Stimulated activated CD4-positive, alpha-beta T cell treated with anti-CD3 and anti-CD28 coated beads, TNF-alpha, amount 100 ng/mL, for 1 hour (primary cell): ENCODE measurements around the gene APOB.

Experiments used
- DNase-seq, 3 donors: peaks; one replicate each; pipeline ENCODE4 v3.0.0-alpha.2; 2020; ENCODE audit warnings: low read depth in 3 of 3, low spot score in 1 of 3

Gene APOB

GRCh38 chr2:21043744-21044532 is at the start of gene APOB:
Gene APOB (minus strand): TSS chr2:21044073. CDS start chr2:21043945, 128 bp downstream.
- DNase-seq = no peak

GRCh38 chr2:21092308-21092869 is 48.5 kb upstream of the APOB start:
- DNase-seq = no peak

GRCh38 chr2:21084401-21084800 is 40.5 kb upstream of the APOB start:
- DNase-seq = no peak

GRCh38 chr2:21083482-21083881 is 39.6 kb upstream of the APOB start:
- DNase-seq = no peak

- no peak for DNase-seq
These were observed 34.4 kb upstream of the APOB start for GRCh38 chr2:21078296-21078695.

- no peak for DNase-seq
These were observed 28.8 kb upstream of the APOB start for GRCh38 chr2:21072477-21073242.

- DNase-seq = no peak
These were observed 26.7 kb upstream of the APOB start for GRCh38 chr2:21070341-21071257.

GRCh38 chr2:21069746-21070340 is 26.0 kb upstream of the APOB start:
- no peak for DNase-seq

- no peak for DNase-seq
These were observed 24.1 kb upstream of the APOB start for GRCh38 chr2:21067859-21068537.

GRCh38 chr2:21067125-21067524 is 23.3 kb upstream of the APOB start:
- no peak for DNase-seq

- DNase-seq = no peak
These were observed 16.2 kb upstream of the APOB start for GRCh38 chr2:21059885-21060610.

GRCh38 chr2:21057097-21057496 is 13.2 kb upstream of the APOB start:
- no peak for DNase-seq

- DNase-seq = no peak
These were observed 12.3 kb upstream of the APOB start for GRCh38 chr2:21055879-21056790.

- DNase-seq = no peak
These were observed 11.6 kb upstream of the APOB start for GRCh38 chr2:21055451-21055850.

- no peak for DNase-seq
These were observed 10.1 kb upstream of the APOB start for GRCh38 chr2:21054011-21054410.

GRCh38 chr2:21052044-21052443 is 8.2 kb upstream of the APOB start:
- no peak for DNase-seq

GRCh38 chr2:21050164-21050563 is 6.3 kb upstream of the APOB start:
- DNase-seq = no peak
